GM23248 (cell line): ENCODE results near the gene SVEP1. TPM values are rescaled to one million over a fixed set of nuclear protein-coding genes. Genes with fewer than 3 reads are reported as not detected.

ENCODE experiments used
- DNase-seq: peaks from one replicate; pipeline ENCODE4 v3.0.0-alpha.2; 2015
- H2AFZ ChIP-seq: fragments of 200-600 bp; sonication (generic); 2 replicates; pipeline ENCODE4 v1.6.1; 2016; ENCODE audit warnings: antibody characterized with exemption
- H3F3A ChIP-seq: fragments of 200-600 bp; sonication (generic); 2 replicates; pipeline ENCODE4 v1.6.1; 2016; ENCODE audit warnings: mild to moderate bottlenecking, antibody characterized with exemption, mixed run types; ENCODE audit not compliant: insufficient read depth
- H3K27ac ChIP-seq: fragments of 200-600 bp; sonication (generic); 2 replicates; pipeline ENCODE4 v1.5.1; 2016; ENCODE audit warnings: mild to moderate bottlenecking
- H3K27me3 ChIP-seq: fragments of 200-600 bp; sonication (generic); replicated peaks from 2 replicates; pipeline ENCODE4 v1.6.1; 2016; ENCODE audit warnings: mild to moderate bottlenecking; ENCODE audit not compliant: insufficient read depth
- H3K36me3 ChIP-seq: fragments of 200-600 bp; sonication (generic); 2 replicates; pipeline ENCODE4 v1.6.1; 2016; ENCODE audit warnings: low read depth, mild to moderate bottlenecking
- H3K4me1 ChIP-seq: fragments of 200-600 bp; sonication (generic); 2 replicates; pipeline ENCODE4 v1.6.1; 2016; ENCODE audit warnings: mild to moderate bottlenecking; ENCODE audit not compliant: insufficient read depth
- H3K4me2 ChIP-seq: fragments of 200-600 bp; sonication (generic); one replicate; pipeline ENCODE4 v1.6.1; 2016; ENCODE audit warnings: mild to moderate bottlenecking; ENCODE audit not compliant: unreplicated experiment
- H3K4me3 ChIP-seq: fragments of 200-600 bp; sonication (generic); 2 replicates; pipeline ENCODE4 v1.5.1; 2016; ENCODE audit warnings: mild to moderate bottlenecking
- H3K79me2 ChIP-seq: fragments of 200-600 bp; sonication (generic); 2 replicates; pipeline ENCODE4 v1.6.1; 2016; ENCODE audit warnings: mild to moderate bottlenecking; ENCODE audit not compliant: insufficient read depth
- H3K9ac ChIP-seq: fragments of 200-600 bp; sonication (generic); 2 replicates; pipeline ENCODE4 v1.6.1; 2016; ENCODE audit warnings: mild to moderate bottlenecking
- H3K9me2 ChIP-seq: fragments of 200-600 bp; sonication (generic); 2 replicates; pipeline ENCODE4 v1.6.1; 2016; ENCODE audit warnings: mixed run types, mild to moderate bottlenecking, moderate library complexity; ENCODE audit not compliant: insufficient read depth
- H3K9me3 ChIP-seq: fragments of 200-600 bp; sonication (generic); one replicate; pipeline ENCODE4 v1.6.1; 2017; ENCODE audit warnings: low read depth
- H4K20me1 ChIP-seq: fragments of 200-600 bp; sonication (generic); 2 replicates; pipeline ENCODE4 v1.6.0; 2016; ENCODE audit not compliant: insufficient read depth
- EZH2 ChIP-seq: fragments of 200-600 bp; sonication (generic); IDR thresholded peaks from 2 replicates; pipeline ENCODE4 v1.6.1; 2018; ENCODE audit warnings: antibody characterized with exemption, mild to moderate bottlenecking; ENCODE audit not compliant: insufficient read depth, poor library complexity, severe bottlenecking
- EZH2phosphoT487 ChIP-seq: fragments of 200-600 bp; sonication (generic); IDR thresholded peaks from 2 replicates; pipeline ENCODE4 v1.6.1; 2018; ENCODE audit warnings: antibody characterized with exemption, moderate library complexity, mild to moderate bottlenecking, low read depth; ENCODE audit not compliant: insufficient read depth
- whole genome bisulfite sequencing, 2 experiments: methylation state at CpG; one replicate each; pipeline ENCODE4 v1.1.6; 2015 to 2017; ENCODE audit warnings: low lambda C conversion rate in 2 of 2, low coverage in 1 of 2; ENCODE audit errors: missing lambda C conversion rate in 2 of 2; 5-methylcytosine and 5-hydroxymethylcytosine counted together
- in situ Hi-C: fragments of 300-500 bp; cut with MboI; formaldehyde crosslinking; loops from 2 replicates; pipeline ENCODE4 v1.15.0; 2020
- polyA plus RNA-seq: library from polyadenylated mRNA; unstranded; fragments of >200 nt; fragmentation: Nextera tagmentation; extraction: Ambion mirVana; gene quantifications from 2 replicates; pipeline ENCODE4 v1.2.1, GENCODE V29; 2016
- total RNA-seq: library from RNA; depleted of rRNA; stranded (reverse); fragments of >200 nt; shearing (Covaris generic); gene quantifications from 2 replicates; pipeline ENCODE4 v1.2.3, GENCODE V29; 2014

SVEP1 gene
- total and polyA plus RNA-seq, 2 experiments from 2014 or later = 13.6 to 47.3 TPM

- H3K27ac ChIP-seq = no peak overlapping the region
- no peaks in the 10 kb centered on the region for H3K79me2 ChIP-seq
- no peaks in the 10 kb centered on the region for H3K36me3 ChIP-seq
- H4K20me1 ChIP-seq = no peaks in the 10 kb centered on the region
- no peaks in the 10 kb centered on the region for H3K27me3 ChIP-seq
- H3F3A ChIP-seq = no peaks in the 10 kb centered on the region
- in situ Hi-C loops = no loop called here
- peaks cover 14% of the 10 kb centered on the region for H3K4me1 ChIP-seq
- no peak overlapping the region for H3K9ac ChIP-seq
- DNase-seq = peak; percentile 10
- H3K4me2 ChIP-seq = no peak overlapping the region
- no peak overlapping the region for H3K4me3 ChIP-seq
- TF ChIP-seq EZH2phosphoT487 (no peak), EZH2 (no peak)
- H3K9me2 ChIP-seq = no peaks in the 10 kb centered on the region
- no peaks in the 10 kb centered on the region for H3K9me3 ChIP-seq
- no peak overlapping the region for H2AFZ ChIP-seq
- 93 to 98% methylated on average over 5 of the region's 5 CpGs for WGBS, 2 experiments
These were observed 12.7 kb upstream of the SVEP1 start for GRCh38 chr9:110592044-110592830.

- DNase-seq = peak; percentile 57
- Histone ChIP-seq H3K9me3 (no peaks in the 10 kb centered on the region), H3F3A (no peaks in the 10 kb centered on the region), H3K36me3 (no peaks in the 10 kb centered on the region), H3K27me3 (no peaks in the 10 kb centered on the region), H3K4me3 (no peak overlapping the region), H3K79me2 (no peaks in the 10 kb centered on the region), H3K4me1 (peaks cover 14% of the 10 kb centered on the region), H3K27ac (no peak overlapping the region), H3K9me2 (no peaks in the 10 kb centered on the region), H3K9ac (no peak overlapping the region), H3K4me2 (peak overlapping the region; percentile 17), H2AFZ (no peak overlapping the region), H4K20me1 (no peaks in the 10 kb centered on the region)
- TF ChIP-seq EZH2 = no peak
- no peak for TF ChIP-seq EZH2phosphoT487
- WGBS, 2 experiments = 9 to 12% methylated on average over 1 of the region's 1 CpG
- in situ Hi-C loops = no loop called here
These were observed 12.0 kb upstream of the SVEP1 start for GRCh38 chr9:110591526-110591925.

GRCh38 chr9:110590816-110591215 lies 11.3 kb upstream of the SVEP1 start:
- TF ChIP-seq EZH2 (no peak), EZH2phosphoT487 (no peak)
- Histone ChIP-seq H3F3A (no peaks in the 10 kb centered on the region), H3K9me2 (no peaks in the 10 kb centered on the region), H3K4me2 (no peak overlapping the region), H2AFZ (no peak overlapping the region), H3K9me3 (no peaks in the 10 kb centered on the region), H3K27me3 (no peaks in the 10 kb centered on the region), H4K20me1 (no peaks in the 10 kb centered on the region), H3K4me3 (no peak overlapping the region), H3K4me1 (peaks cover 14% of the 10 kb centered on the region), H3K9ac (no peak overlapping the region), H3K79me2 (no peaks in the 10 kb centered on the region), H3K27ac (no peak overlapping the region), H3K36me3 (no peaks in the 10 kb centered on the region)
- in situ Hi-C loops = no loop called here
- DNase-seq = no peak
- WGBS, 2 experiments = 80 to 96% methylated on average over 1 of the region's 1 CpG

GRCh38 chr9:110588296-110588695 lies 8.8 kb upstream of the SVEP1 start:
- peak; percentile 56 for DNase-seq
- H3K36me3 ChIP-seq = no peaks in the 10 kb centered on the region
- in situ Hi-C loops = no loop called here
- no peaks in the 10 kb centered on the region for H3K9me3 ChIP-seq
- H3K27me3 ChIP-seq = no peaks in the 10 kb centered on the region
- TF ChIP-seq EZH2phosphoT487 (no peak), EZH2 (no peak)
- H3F3A ChIP-seq = no peaks in the 10 kb centered on the region
- H3K27ac ChIP-seq = no peak overlapping the region
- no peak overlapping the region for H3K9ac ChIP-seq
- WGBS, 2 experiments = 57 to 63% methylated on average over 1 of the region's 1 CpG
- no peaks in the 10 kb centered on the region for H4K20me1 ChIP-seq
- H2AFZ ChIP-seq = no peak overlapping the region
- no peak overlapping the region for H3K4me2 ChIP-seq
- H3K4me1 ChIP-seq = peaks cover 14% of the 10 kb centered on the region
- H3K4me3 ChIP-seq = no peak overlapping the region
- H3K79me2 ChIP-seq = no peaks in the 10 kb centered on the region
- no peaks in the 10 kb centered on the region for H3K9me2 ChIP-seq
